Measurements from ENCODE around the gene NDUFA1. TPM values are rescaled to one million over a fixed set of nuclear protein-coding genes. Genes with fewer than 3 reads are reported as not detected.

The NDUFA1 gene
- total and polyA plus RNA-seq, 2 of the 13 experiments (the other 11 are each of a cell fraction or from before 2014, with no cell fraction given) = 150 to 167 TPM

GRCh38 chrX:119885554-119886428, 14.2 kb downstream of the NDUFA1 start (continued):
- TF ChIP-seq, protein P1, sequence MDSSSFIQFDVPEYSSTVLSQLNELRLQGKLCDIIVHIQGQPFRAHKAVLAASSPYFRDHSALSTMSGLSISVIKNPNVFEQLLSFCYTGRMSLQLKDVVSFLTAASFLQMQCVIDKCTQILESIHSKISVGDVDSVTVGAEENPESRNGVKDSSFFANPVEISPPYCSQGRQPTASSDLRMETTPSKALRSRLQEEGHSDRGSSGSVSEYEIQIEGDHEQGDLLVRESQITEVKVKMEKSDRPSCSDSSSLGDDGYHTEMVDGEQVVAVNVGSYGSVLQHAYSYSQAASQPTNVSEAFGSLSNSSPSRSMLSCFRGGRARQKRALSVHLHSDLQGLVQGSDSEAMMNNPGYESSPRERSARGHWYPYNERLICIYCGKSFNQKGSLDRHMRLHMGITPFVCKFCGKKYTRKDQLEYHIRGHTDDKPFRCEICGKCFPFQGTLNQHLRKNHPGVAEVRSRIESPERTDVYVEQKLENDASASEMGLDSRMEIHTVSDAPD (CRISPR knock-in tag; IDR thresholded peaks at IDR 0.05) = no peak
- TF ChIP-seq ZNF468 (CRISPR knock-in tag; IDR thresholded peaks at IDR 0.05) (no peak), ASH2L (IDR thresholded peaks at IDR 0.05; ENCODE audit: insufficient read length, low read depth, low read length) (peak; percentile 43), ZNF747 (CRISPR knock-in tag; IDR thresholded peaks at IDR 0.05; ENCODE audit: borderline replicate concordance) (no peak), PRDM4 (CRISPR knock-in tag; IDR thresholded peaks at IDR 0.05; ENCODE audit: borderline replicate concordance) (no peak), THAP8 (CRISPR knock-in tag; IDR thresholded peaks at IDR 0.05; ENCODE audit: borderline replicate concordance) (no peak), ZNF549 (CRISPR knock-in tag; IDR thresholded peaks at IDR 0.05) (no peak), ZNF17 (CRISPR knock-in tag; IDR thresholded peaks at IDR 0.05) (no peak), WIZ (CRISPR knock-in tag; IDR thresholded peaks at IDR 0.05) (no peak), ZNF142 (CRISPR knock-in tag; IDR thresholded peaks at IDR 0.05) (no peak), ZNF337 (CRISPR knock-in tag; IDR thresholded peaks at IDR 0.05; ENCODE audit: borderline replicate concordance, low read depth) (no peak), ZNF280B (CRISPR knock-in tag; IDR thresholded peaks at IDR 0.05; ENCODE audit: borderline replicate concordance) (no peak), EHMT2 (IDR thresholded peaks at IDR 0.05; ENCODE audit: borderline replicate concordance, low read depth, low read length) (no peak), KLF13 (CRISPR knock-in tag; IDR thresholded peaks at IDR 0.05) (no peak), ZNF44 (CRISPR knock-in tag; IDR thresholded peaks at IDR 0.05) (no peak), ZNF335 (CRISPR knock-in tag; IDR thresholded peaks at IDR 0.05) (no peak)

Measured in HepG2 (cell line).